PC-3 (cell line): ENCODE results near the gene HGS. TPM values are rescaled to one million over a fixed set of nuclear protein-coding genes. Genes with fewer than 3 reads are reported as not detected.

Experiments
- ATAC-seq: fragments of 200-7000 bp; cut with Tn5 transposase; 2 replicates; pipeline ENCODE4 v1.9.1; 2020; ENCODE audit warnings: mild to moderate bottlenecking, moderate library complexity
- BruUV-seq: library from RNA; stranded (reverse); fragments of 400-500 nt; replicated peaks from 2 replicates; lab custom pipeline; 2021; lab: Mats Ljungman, UMichigan
- CTCF ChIA-PET: fragments of 300-600 bp; sonication (Branson Sonifier 250); formaldehyde crosslinking; loops from one replicate; lab custom pipeline; 2022; ENCODE audit warnings: antibody characterized with exemption; lab: Charles Lee
- POLR2A ChIA-PET: fragments of 300-600 bp; sonication (Branson Sonifier 250); formaldehyde crosslinking; loops from one replicate; lab custom pipeline; 2022; ENCODE audit warnings: antibody characterized with exemption; ENCODE audit not compliant: unreplicated experiment; lab: Charles Lee
- DNase-seq: peaks from one replicate; pipeline ENCODE4 v3.0.0-alpha.2; 2015
- H2AFZ ChIP-seq: fragments of 300-600 bp; sonication (generic); 2 replicates; pipeline ENCODE4 v1.6.0; 2016; ENCODE audit warnings: antibody characterized with exemption, low read length
- H3F3A ChIP-seq: fragments of 300-600 bp; sonication (generic); one replicate; pipeline ENCODE4 v1.6.0; 2017; ENCODE audit warnings: antibody characterized with exemption, low read length, control low read depth, mild to moderate bottlenecking; ENCODE audit not compliant: unreplicated experiment
- H3K27ac ChIP-seq: fragments of 300-600 bp; sonication (generic); 2 replicates; pipeline ENCODE4 v1.5.1; 2016; ENCODE audit warnings: mild to moderate bottlenecking, low read length
- H3K27me3 ChIP-seq: fragments of 300-600 bp; sonication (generic); 2 replicates; pipeline ENCODE4 v1.6.1; 2016; ENCODE audit warnings: low read length, mixed read lengths
- H3K36me3 ChIP-seq: fragments of 300-600 bp; sonication (generic); 2 replicates; pipeline ENCODE4 v1.6.1; 2016; ENCODE audit warnings: low read depth, mixed run types, low read length, mixed read lengths
- H3K4me1 ChIP-seq: fragments of 300-600 bp; sonication (generic); 2 replicates; pipeline ENCODE4 v1.5.1; 2016; ENCODE audit warnings: low read length; ENCODE audit not compliant: insufficient read depth
- H3K4me2 ChIP-seq: fragments of 300-600 bp; sonication (generic); 2 replicates; pipeline ENCODE4 v1.6.0; 2016; ENCODE audit warnings: low read length
- H3K4me3 ChIP-seq: fragments of 300-600 bp; sonication (generic); 2 replicates; pipeline ENCODE4 v1.5.1; 2016; ENCODE audit warnings: mild to moderate bottlenecking, low read length, mixed read lengths
- H3K79me2 ChIP-seq: fragments of 300-600 bp; sonication (generic); 2 replicates; pipeline ENCODE4 v1.6.1; 2017; ENCODE audit warnings: low read length, mixed read lengths
- H3K9ac ChIP-seq: fragments of 300-600 bp; sonication (generic); 2 replicates; pipeline ENCODE4 v1.6.0; 2016; ENCODE audit warnings: mild to moderate bottlenecking, low read length
- H3K9me2 ChIP-seq: fragments of 300-600 bp; sonication (generic); replicated peaks from 2 replicates; pipeline ENCODE4 v1.6.1; 2016; ENCODE audit warnings: mixed run types, low read length, mixed read lengths
- H3K9me3 ChIP-seq: fragments of 300-600 bp; sonication (generic); 2 replicates; pipeline ENCODE4 v1.6.1; 2016; ENCODE audit warnings: low read length, mixed read lengths
- H4K20me1 ChIP-seq: fragments of 300-600 bp; sonication (generic); 2 replicates; pipeline ENCODE4 v1.6.1; 2016; ENCODE audit warnings: low read length, mixed read lengths
- CTCF ChIP-seq: fragments of 300-600 bp; sonication (generic); conservative IDR thresholded peaks from 2 replicates; pipeline ENCODE4 v1.5.1; 2017; ENCODE audit warnings: antibody characterized with exemption, low read depth, mild to moderate bottlenecking, low read length
- EZH2 ChIP-seq: fragments of 300-600 bp; sonication (generic); IDR thresholded peaks from one replicate; pipeline ENCODE4 v1.6.1; 2017; ENCODE audit warnings: antibody characterized with exemption, mild to moderate bottlenecking, low read length; ENCODE audit not compliant: unreplicated experiment
- EZH2phosphoT487 ChIP-seq: fragments of 300-600 bp; sonication (generic); IDR thresholded peaks from 2 replicates; pipeline ENCODE4 v1.6.1; 2018; ENCODE audit warnings: mild to moderate bottlenecking, antibody characterized with exemption, low read length, borderline replicate concordance
- intact Hi-C: fragments of 100-400 bp; cut with micrococcal nuclease; formaldehyde crosslinking; loops from 2 replicates; pipeline ENCODE4 v1.9.0; 2023
- total RNA-seq: library from RNA; depleted of rRNA; stranded (reverse); fragments of >200 nt; gene quantifications from 2 replicates; pipeline ENCODE4 v1.2.3, GENCODE V29; 2014

Gene HGS
- total RNA-seq, 1 experiment from 2014 or later = 177 TPM

DNA sequence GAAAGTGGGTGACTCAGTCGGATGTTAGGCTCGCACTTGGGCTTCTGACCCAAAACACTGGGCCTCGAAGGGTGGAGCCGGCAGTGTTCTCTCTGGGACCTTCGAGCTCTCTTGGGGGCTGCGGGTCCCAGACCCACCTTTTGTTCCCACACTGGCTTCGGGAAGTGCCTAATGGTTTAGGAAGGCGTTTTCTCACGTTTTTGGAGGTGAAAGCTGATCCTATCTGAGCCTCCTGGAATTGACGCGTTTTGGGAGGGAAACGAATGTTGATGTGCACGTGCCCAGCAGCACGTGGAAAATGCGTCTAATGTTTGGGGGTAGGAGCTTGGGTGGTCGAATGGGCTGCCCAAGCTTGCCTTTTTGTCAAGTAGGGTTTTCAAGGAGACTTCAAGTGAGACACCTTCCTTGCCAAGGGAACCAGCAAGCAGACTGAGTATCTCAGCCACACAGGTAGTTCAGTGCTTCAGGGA lies 666 bp downstream of the HGS start:
- TF ChIP-seq EZH2 (no peak), CTCF (no peak), EZH2phosphoT487 (no peak)
- peaks cover 47% of the 10 kb centered on the region for H4K20me1 ChIP-seq
- no peaks in the 10 kb centered on the region for H3K27me3 ChIP-seq
- H3K9me3 ChIP-seq = no peaks in the 10 kb centered on the region
- H3K4me2 ChIP-seq = peak overlapping the region; percentile 96
- BruUV-seq = TSS peak; percentile 82
- POLR2A ChIA-PET = interaction anchor here (0.7 to 1.0 kb wide), 2 partner anchors 16 to 18 kb away, joined by 4 to 6 read pairs; partner anchors contain the start of gene MRPL12
- DNase-seq (peak; percentile 85), ATAC-seq (peak; percentile 56)
- H3K9ac ChIP-seq = peak overlapping the region; percentile 95
- no peak overlapping the region for H2AFZ ChIP-seq
- peak overlapping the region; percentile 94 for H3K27ac ChIP-seq
- H3K9me2 ChIP-seq = no peaks in the 10 kb centered on the region
- H3F3A ChIP-seq = peaks cover 5% of the 10 kb centered on the region
- intact Hi-C loops = no loop called here
- CTCF ChIA-PET = no interaction called here
- peaks cover 24% of the 10 kb centered on the region for H3K4me1 ChIP-seq
- H3K36me3 ChIP-seq = peaks cover 34% of the 10 kb centered on the region
- H3K79me2 ChIP-seq = peaks cover 84% of the 10 kb centered on the region
- H3K4me3 ChIP-seq = peak overlapping the region; percentile 87

- TF ChIP-seq EZH2phosphoT487 = no peak
- TF ChIP-seq EZH2 = no peak
- TF ChIP-seq CTCF = no peak
- no TSS peak for BruUV-seq
- intact Hi-C loops = no loop called here
- Histone ChIP-seq H3K9me2 (no peaks in the 10 kb centered on the region), H3K27me3 (no peaks in the 10 kb centered on the region), H4K20me1 (peaks cover 54% of the 10 kb centered on the region), H3K79me2 (peaks cover 86% of the 10 kb centered on the region), H3K4me1 (peaks cover 24% of the 10 kb centered on the region), H3K9me3 (no peaks in the 10 kb centered on the region), H3F3A (peaks cover 5% of the 10 kb centered on the region), H3K4me2 (peak overlapping the region; percentile 96), H3K27ac (peak overlapping the region; percentile 94), H3K4me3 (peak overlapping the region; percentile 87), H2AFZ (no peak overlapping the region), H3K36me3 (peaks cover 38% of the 10 kb centered on the region), H3K9ac (peak overlapping the region; percentile 95)
- ATAC-seq = peak; percentile 62
- POLR2A ChIA-PET = interaction anchor here (0.7 to 1.0 kb wide), 2 partner anchors 17 to 18 kb away, joined by 4 to 6 read pairs; partner anchors contain the start of gene MRPL12
- peak; percentile 88 for DNase-seq
- CTCF ChIA-PET = no interaction called here
Observed at GRCh38 chr17:81685108-81685507, 1.3 kb downstream of the HGS start.

- no peak for TF ChIP-seq CTCF
- no peak for TF ChIP-seq EZH2
- TF ChIP-seq EZH2phosphoT487 = no peak
- peaks cover 45% of the 10 kb centered on the region for H3K36me3 ChIP-seq
- H4K20me1 ChIP-seq = peaks cover 55% of the 10 kb centered on the region
- no peak for DNase-seq
- no peaks in the 10 kb centered on the region for H3K27me3 ChIP-seq
- CTCF ChIA-PET = no interaction called here
- H3K9me3 ChIP-seq = no peaks in the 10 kb centered on the region
- peaks cover 89% of the 10 kb centered on the region for H3K79me2 ChIP-seq
- no peak overlapping the region for H2AFZ ChIP-seq
- intact Hi-C loops = no loop called here
- no peaks in the 10 kb centered on the region for H3K9me2 ChIP-seq
- no peak overlapping the region for H3K27ac ChIP-seq
- no TSS peak for BruUV-seq
- H3K4me3 ChIP-seq = no peak overlapping the region
- no peak overlapping the region for H3K4me2 ChIP-seq
- H3F3A ChIP-seq = peaks cover 5% of the 10 kb centered on the region
- POLR2A ChIA-PET = no interaction called here
- peaks cover 24% of the 10 kb centered on the region for H3K4me1 ChIP-seq
- no peak for ATAC-seq
- H3K9ac ChIP-seq = no peak overlapping the region
Observed at GRCh38 chr17:81686614-81687013, 2.8 kb downstream of the HGS start.
